ENCODE results near the gene RPS18.

The RPS18 gene

DNA sequence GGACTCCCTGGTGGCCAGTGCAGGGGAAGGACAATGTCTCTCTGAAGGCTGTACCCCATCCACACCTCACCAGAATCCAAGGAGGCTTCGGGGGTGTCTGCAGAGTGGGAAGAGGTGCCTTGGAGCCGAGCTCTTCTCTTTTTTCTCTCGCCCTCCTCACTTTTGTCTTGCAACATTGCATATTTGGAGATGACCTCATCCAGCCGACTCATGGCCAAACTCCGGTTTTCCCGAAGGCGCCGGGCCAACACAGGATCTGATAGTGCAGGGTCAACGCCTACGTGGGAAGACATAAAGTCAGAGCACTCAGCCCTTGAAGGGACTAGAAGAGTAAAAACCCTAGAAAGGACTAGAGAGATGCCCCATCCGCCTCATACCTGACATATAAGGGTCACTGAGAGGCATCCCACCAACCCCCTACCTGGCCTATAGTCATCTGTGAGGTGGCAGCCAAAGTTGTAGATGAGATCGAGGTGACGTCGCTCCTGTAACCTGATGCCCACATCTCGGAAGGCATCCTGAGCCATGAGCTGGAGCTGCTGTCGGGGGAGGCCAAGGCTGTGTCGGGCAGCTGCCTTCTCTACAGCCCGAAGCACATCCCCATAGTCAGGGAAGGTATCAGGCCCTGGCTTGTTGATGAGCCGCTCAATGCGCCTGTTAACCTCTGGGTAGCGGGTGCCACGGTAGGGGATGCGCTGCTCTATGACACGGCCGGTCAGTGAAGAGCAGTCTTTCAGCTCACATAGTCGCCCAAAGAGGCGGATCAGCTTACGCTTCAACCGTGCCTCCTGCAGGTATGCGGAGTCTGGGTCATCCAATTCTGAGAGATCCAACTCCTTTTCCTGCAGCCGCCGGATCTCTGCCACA lies 48.7 kb downstream of the RPS18 start:
- TF ChIP-seq CTCF (IDR thresholded peaks at IDR 0.05; ENCODE audit: low read length, missing control alignments), result no peak
- peak overlapping the region; percentile 34 for H3K4me3 ChIP-seq (replicated peaks; ENCODE audit: low read depth, low read length)
- DNase-seq (ENCODE audit: low read depth), result peak; percentile 93

DNA sequence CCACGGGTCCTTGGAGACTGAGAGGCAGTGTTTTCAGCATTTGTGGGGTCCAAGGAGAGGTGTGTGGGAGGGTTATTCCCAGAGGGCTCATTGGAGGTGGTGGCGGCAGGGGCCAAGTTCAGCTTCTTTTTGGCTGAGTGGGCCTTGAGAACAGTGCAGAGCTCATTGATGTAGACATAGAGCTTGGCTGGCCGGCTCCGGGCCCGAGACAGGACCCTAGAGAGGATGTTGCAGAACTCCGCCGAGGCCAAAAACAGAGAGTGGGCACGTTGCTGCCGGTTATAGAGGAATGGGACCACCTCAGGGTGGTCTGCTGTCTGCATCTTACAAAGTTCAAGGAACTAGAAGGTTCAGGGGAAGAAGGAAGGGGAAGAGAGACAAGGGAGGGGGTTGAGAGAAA lies 49.4 kb downstream of the RPS18 start:
- no peak for TF ChIP-seq CTCF (IDR thresholded peaks at IDR 0.05; ENCODE audit: low read length, missing control alignments)
- H3K4me3 ChIP-seq (replicated peaks; ENCODE audit: low read depth, low read length), result peak overlapping the region; percentile 87
- DNase-seq (ENCODE audit: low read depth), result no peak

DNA sequence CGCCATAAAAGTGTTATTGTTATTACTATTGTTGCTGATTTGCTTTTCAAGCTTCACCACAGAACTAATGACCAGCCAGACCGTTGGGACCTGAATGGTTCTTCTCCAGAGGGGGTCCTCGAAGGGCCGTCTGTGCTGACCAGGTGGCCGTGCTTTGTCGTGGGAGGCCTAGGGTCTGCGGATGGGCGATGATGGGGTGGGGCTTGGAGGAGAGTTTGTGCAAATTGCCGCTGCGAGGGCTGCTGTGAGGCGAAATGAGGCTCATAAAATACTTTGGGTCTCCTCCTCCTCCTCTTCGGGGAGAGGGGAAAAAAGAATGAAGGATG lies 51.7 kb downstream of the RPS18 start:
- DNase-seq (ENCODE audit: low read depth), result no peak
- no peak for TF ChIP-seq CTCF (IDR thresholded peaks at IDR 0.05; ENCODE audit: low read length, missing control alignments)
- peak overlapping the region; percentile 87 for H3K4me3 ChIP-seq (replicated peaks; ENCODE audit: low read depth, low read length)

DNA sequence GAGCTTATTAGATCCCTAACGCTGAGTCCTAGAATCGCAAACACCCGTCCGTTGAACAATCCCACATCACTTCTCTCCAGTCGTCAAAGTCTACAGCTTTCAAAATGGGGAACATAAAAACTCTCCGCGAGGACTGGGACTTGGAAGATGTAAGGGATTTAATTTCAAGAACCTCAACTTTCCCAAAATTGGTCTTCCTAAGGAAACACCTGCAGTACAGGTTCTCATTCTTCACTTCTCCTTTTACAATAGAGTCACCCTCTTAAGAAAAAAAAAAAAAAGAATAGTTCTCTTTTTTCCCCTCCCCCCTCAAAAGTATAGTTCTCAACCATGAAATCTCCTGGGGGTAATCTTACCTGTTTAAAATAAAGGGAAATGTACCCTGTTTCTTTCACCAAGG lies 52.2 kb downstream of the RPS18 start:
- TF ChIP-seq CTCF (IDR thresholded peaks at IDR 0.05; ENCODE audit: low read length, missing control alignments), result no peak
- DNase-seq (ENCODE audit: low read depth), result no peak
- no peak overlapping the region for H3K4me3 ChIP-seq (replicated peaks; ENCODE audit: low read depth, low read length)
